HEK293 (cell line): ENCODE data around the gene MACF1.

ENCODE experiments used
- CTCF ChIA-PET: fragments of 350-600 bp; formaldehyde crosslinking; extraction: SDS; loops from one replicate; lab custom pipeline; 2021; ENCODE audit warnings: antibody characterized with exemption; lab: Yijun Ruan, JAX
- POLR2A ChIA-PET: fragments of 300-600 bp; formaldehyde crosslinking; extraction: SDS; loops from one replicate; lab custom pipeline; 2020; ENCODE audit warnings: antibody characterized with exemption, inconsistent platforms; lab: Yijun Ruan, JAX
- H3K27ac ChIP-seq: fragments of 200-500 bp; sonication (Bioruptor generic); 2 replicates; pipeline ENCODE4 v1.5.1; 2014; ENCODE audit warnings: low read depth, low read length, control low read depth, inconsistent platforms; ENCODE audit errors: extremely low read depth
- H3K36me3 ChIP-seq, 2 experiments: fragments of 200-500 bp in 1 of 2; sonication (Bioruptor generic) in 1 of 2; 1 replicate in 1 of 2; 2 replicates in 1 of 2; pipeline ENCODE4 v1.5.1; 2014 to 2017; ENCODE audit warnings: inconsistent platforms in 2 of 2, low read length in 2 of 2; ENCODE audit not compliant: control insufficient read depth in 2 of 2, insufficient read depth in 1 of 2
- H3K4me1 ChIP-seq: fragments of 200-500 bp; sonication (Bioruptor generic); 2 replicates; pipeline ENCODE4 v1.5.1; 2014; ENCODE audit warnings: mild to moderate bottlenecking, low read length, inconsistent platforms; ENCODE audit not compliant: control insufficient read depth, insufficient read depth
- H3K4me3 ChIP-seq: 2 replicates; pipeline ENCODE4 v1.5.1; 2011; ENCODE audit warnings: low read depth, mild to moderate bottlenecking, control low read depth, low read length, moderate library complexity
- H3K9me3 ChIP-seq: fragments of 200-500 bp; sonication (Bioruptor generic); 2 replicates; pipeline ENCODE4 v1.5.1; 2014; ENCODE audit warnings: low read depth, low read length, inconsistent platforms; ENCODE audit not compliant: control insufficient read depth, insufficient read depth
- MEIS1 ChIP-seq: sonication (generic); formaldehyde crosslinking; IDR thresholded peaks from 2 replicates; pipeline ENCODE4 v1.8.1; 2022; ENCODE audit warnings: missing genetic modification reagents, mild to moderate bottlenecking, borderline replicate concordance
- SP3 ChIP-seq: fragments of 450-650 bp; formaldehyde crosslinking; IDR thresholded peaks from 2 replicates; pipeline ENCODE4 v1.5.1; 2016; ENCODE audit warnings: missing biosample characterization, missing genetic modification characterization
- ZBTB20 ChIP-seq: fragments of 450-650 bp; formaldehyde crosslinking; IDR thresholded peaks from 2 replicates; pipeline ENCODE4 v1.5.1; 2016; ENCODE audit warnings: missing biosample characterization, missing genetic modification characterization
- ZBTB26 ChIP-seq: fragments of 450-650 bp; formaldehyde crosslinking; optimal IDR thresholded peaks from 2 replicates; pipeline ENCODE3; 2016; ENCODE audit warnings: missing biosample characterization, mild to moderate bottlenecking, missing genetic modification characterization
- ZBTB49 ChIP-seq: fragments of 450-650 bp; formaldehyde crosslinking; IDR thresholded peaks from 2 replicates; pipeline ENCODE4 v1.5.1; 2016; ENCODE audit warnings: missing biosample characterization, missing genetic modification characterization, low read depth
- ZBTB7A ChIP-seq: fragments of 450-650 bp; formaldehyde crosslinking; IDR thresholded peaks from 2 replicates; pipeline ENCODE4 v1.5.1; 2016; ENCODE audit warnings: low read depth, missing biosample characterization, missing genetic modification characterization
- ZEB2 ChIP-seq: fragments of 450-650 bp; formaldehyde crosslinking; IDR thresholded peaks from 2 replicates; pipeline ENCODE4 v1.5.1; 2016; ENCODE audit warnings: missing biosample characterization, missing genetic modification characterization
- ZFP3 ChIP-seq: fragments of 450-650 bp; formaldehyde crosslinking; IDR thresholded peaks from 2 replicates; pipeline ENCODE4 v1.5.1; 2016; ENCODE audit warnings: low read depth, missing biosample characterization, missing genetic modification characterization
- ZNF132 ChIP-seq: fragments of 450-650 bp; formaldehyde crosslinking; IDR thresholded peaks from 2 replicates; pipeline ENCODE4 v1.5.1; 2017; ENCODE audit warnings: missing biosample characterization, missing genetic modification characterization, borderline replicate concordance
- ZNF16 ChIP-seq: fragments of 450-650 bp; formaldehyde crosslinking; IDR thresholded peaks from 2 replicates; pipeline ENCODE4 v1.5.1; 2016; ENCODE audit warnings: low read depth, missing biosample characterization, missing genetic modification characterization
- ZNF2 ChIP-seq: fragments of 450-650 bp; formaldehyde crosslinking; IDR thresholded peaks from 2 replicates; pipeline ENCODE4 v1.5.1; 2016; ENCODE audit warnings: missing biosample characterization, missing genetic modification characterization
- ZNF350 ChIP-seq: fragments of 450-650 bp; formaldehyde crosslinking; IDR thresholded peaks from 2 replicates; pipeline ENCODE4 v1.5.0; 2017; ENCODE audit warnings: missing biosample characterization, mild to moderate bottlenecking, missing genetic modification characterization
- ZNF544 ChIP-seq: fragments of 450-650 bp; formaldehyde crosslinking; IDR thresholded peaks from 2 replicates; pipeline ENCODE4 v1.5.0; 2017; ENCODE audit warnings: missing biosample characterization, missing genetic modification characterization
- ZNF561 ChIP-seq: fragments of 450-650 bp; IDR thresholded peaks from 2 replicates; pipeline ENCODE4 v1.5.1; 2018; ENCODE audit warnings: missing biosample characterization, missing genetic modification characterization, borderline replicate concordance
- ZNF621 ChIP-seq: fragments of 450-650 bp; formaldehyde crosslinking; IDR thresholded peaks from 2 replicates; pipeline ENCODE4 v1.5.1; 2017; ENCODE audit warnings: missing biosample characterization, missing genetic modification characterization
- ZNF626 ChIP-seq: fragments of 450-650 bp; sonication (Bioruptor Pico); formaldehyde crosslinking; IDR thresholded peaks from 2 replicates; pipeline ENCODE4 v1.5.1; 2018; ENCODE audit warnings: missing biosample characterization, missing genetic modification characterization, inconsistent platforms
- ZNF701 ChIP-seq: fragments of 450-650 bp; formaldehyde crosslinking; IDR thresholded peaks from 2 replicates; pipeline ENCODE4 v1.5.1; 2016; ENCODE audit warnings: missing biosample characterization, missing genetic modification characterization
- ZNF830 ChIP-seq: fragments of 450-650 bp; IDR thresholded peaks from 2 replicates; pipeline ENCODE4 v1.5.0; 2018; ENCODE audit warnings: missing biosample characterization, missing genetic modification characterization, low read depth, mild to moderate bottlenecking, moderate library complexity
- ZNF843 ChIP-seq: fragments of 450-650 bp; formaldehyde crosslinking; IDR thresholded peaks from 2 replicates; pipeline ENCODE4 v1.5.1; 2016; ENCODE audit warnings: missing biosample characterization, missing genetic modification characterization
- ZSCAN16 ChIP-seq: fragments of 450-650 bp; formaldehyde crosslinking; IDR thresholded peaks from 2 replicates; pipeline ENCODE4 v1.5.1; 2016; ENCODE audit warnings: missing biosample characterization, missing genetic modification characterization
- TF ChIP-seq, protein P1 (sequence below): fragments of 450-650 bp; formaldehyde crosslinking; IDR thresholded peaks from 2 replicates; pipeline ENCODE4 v1.5.1; 2017; ENCODE audit warnings: missing biosample characterization, mild to moderate bottlenecking, missing genetic modification characterization, moderate library complexity
- TF ChIP-seq, protein P2 (sequence below): fragments of 450-650 bp; formaldehyde crosslinking; IDR thresholded peaks from 2 replicates; pipeline ENCODE4 v1.5.1; 2016; ENCODE audit warnings: missing biosample characterization, missing genetic modification characterization
- TF ChIP-seq, protein P3 (sequence below): fragments of 450-650 bp; formaldehyde crosslinking; IDR thresholded peaks from 2 replicates; pipeline ENCODE4 v1.5.1; 2016; ENCODE audit warnings: missing biosample characterization, missing genetic modification characterization

Gene MACF1

GRCh38 chr1:39440856-39441255, 236.4 kb downstream of the MACF1 start:
- H3K27ac ChIP-seq: no peak overlapping the region
- TF ChIP-seq ZBTB26 (no peak), ZNF626 (tag by site-specific recombination) (no peak), ZNF16 (no peak)
- no peaks in the 10 kb centered on the region for H3K9me3 ChIP-seq
- H3K36me3 ChIP-seq: peaks cover 65 to 94% of the 10 kb centered on the region in 2 experiments
- CTCF ChIA-PET: interaction anchor here (0.7 to 1.6 kb wide), 4 partner anchors 15 to 163 kb away, joined by 3 to 4 read pairs (median 3); no protein-coding TSS in a partner anchor
- H3K4me1 ChIP-seq: no peaks in the 10 kb centered on the region
- POLR2A ChIA-PET: no interaction called here
- H3K4me3 ChIP-seq: no peak overlapping the region

DNA sequence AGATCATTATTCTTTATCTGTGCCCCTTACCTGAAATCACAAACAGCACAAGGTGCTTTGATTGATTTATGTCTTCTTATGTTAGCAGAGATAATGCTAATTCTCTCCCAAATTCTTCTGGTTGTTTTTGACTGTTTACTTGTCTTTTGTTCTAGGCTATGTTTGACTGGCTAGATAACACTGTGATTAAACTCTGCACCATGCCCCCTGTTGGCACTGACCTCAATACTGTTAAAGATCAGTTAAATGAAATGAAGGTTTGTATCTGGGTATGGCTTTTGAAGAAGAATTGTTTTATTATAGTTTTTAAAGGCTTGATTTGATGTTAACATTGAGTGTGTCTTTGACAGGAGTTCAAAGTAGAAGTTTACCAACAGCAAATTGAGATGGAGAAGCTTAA, 237.3 kb downstream of the MACF1 start:
- Histone ChIP-seq H3K4me3 (no peak overlapping the region), H3K27ac (no peak overlapping the region), H3K9me3 (no peaks in the 10 kb centered on the region), H3K4me1 (no peaks in the 10 kb centered on the region), H3K36me3 (peaks cover 60 to 92% of the 10 kb centered on the region in 2 experiments)
- no peak for TF ChIP-seq ZNF544 (tag by site-specific recombination)
- TF ChIP-seq ZBTB20 (tag by site-specific recombination): no peak
- no peak for TF ChIP-seq ZNF2 (tag by site-specific recombination)
- TF ChIP-seq MEIS1 (CRISPR knock-in tag): no peak
- TF ChIP-seq ZNF350: no peak
- TF ChIP-seq ZNF132 (tag by site-specific recombination): no peak
- no peak for TF ChIP-seq ZBTB7A (tag by site-specific recombination)
- TF ChIP-seq SP3: no peak
- TF ChIP-seq, protein P1, sequence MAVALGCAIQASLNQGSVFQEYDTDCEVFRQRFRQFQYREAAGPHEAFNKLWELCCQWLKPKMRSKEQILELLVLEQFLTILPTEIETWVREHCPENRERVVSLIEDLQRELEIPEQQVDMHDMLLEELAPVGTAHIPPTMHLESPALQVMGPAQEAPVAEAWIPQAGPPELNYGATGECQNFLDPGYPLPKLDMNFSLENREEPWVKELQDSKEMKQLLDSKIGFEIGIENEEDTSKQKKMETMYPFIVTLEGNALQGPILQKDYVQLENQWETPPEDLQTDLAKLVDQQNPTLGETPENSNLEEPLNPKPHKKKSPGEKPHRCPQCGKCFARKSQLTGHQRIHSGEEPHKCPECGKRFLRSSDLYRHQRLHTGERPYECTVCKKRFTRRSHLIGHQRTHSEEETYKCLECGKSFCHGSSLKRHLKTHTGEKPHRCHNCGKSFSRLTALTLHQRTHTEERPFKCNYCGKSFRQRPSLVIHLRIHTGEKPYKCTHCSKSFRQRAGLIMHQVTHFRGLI (tag by site-specific recombination): no peak
- TF ChIP-seq ZNF561 (tag by site-specific recombination): no peak
- TF ChIP-seq, protein P2, sequence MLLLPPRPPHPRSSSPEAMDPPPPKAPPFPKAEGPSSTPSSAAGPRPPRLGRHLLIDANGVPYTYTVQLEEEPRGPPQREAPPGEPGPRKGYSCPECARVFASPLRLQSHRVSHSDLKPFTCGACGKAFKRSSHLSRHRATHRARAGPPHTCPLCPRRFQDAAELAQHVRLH (tag by site-specific recombination): no peak
- TF ChIP-seq ZNF621 (tag by site-specific recombination): no peak
- no peak for TF ChIP-seq ZEB2 (tag by site-specific recombination)
- no peak for TF ChIP-seq ZSCAN16 (tag by site-specific recombination)
- no peak for TF ChIP-seq ZNF830 (tag by site-specific recombination)
- TF ChIP-seq ZBTB49 (tag by site-specific recombination): no peak
- TF ChIP-seq ZFP3: no peak
- no peak for TF ChIP-seq ZNF701 (tag by site-specific recombination)
- TF ChIP-seq, protein P3, sequence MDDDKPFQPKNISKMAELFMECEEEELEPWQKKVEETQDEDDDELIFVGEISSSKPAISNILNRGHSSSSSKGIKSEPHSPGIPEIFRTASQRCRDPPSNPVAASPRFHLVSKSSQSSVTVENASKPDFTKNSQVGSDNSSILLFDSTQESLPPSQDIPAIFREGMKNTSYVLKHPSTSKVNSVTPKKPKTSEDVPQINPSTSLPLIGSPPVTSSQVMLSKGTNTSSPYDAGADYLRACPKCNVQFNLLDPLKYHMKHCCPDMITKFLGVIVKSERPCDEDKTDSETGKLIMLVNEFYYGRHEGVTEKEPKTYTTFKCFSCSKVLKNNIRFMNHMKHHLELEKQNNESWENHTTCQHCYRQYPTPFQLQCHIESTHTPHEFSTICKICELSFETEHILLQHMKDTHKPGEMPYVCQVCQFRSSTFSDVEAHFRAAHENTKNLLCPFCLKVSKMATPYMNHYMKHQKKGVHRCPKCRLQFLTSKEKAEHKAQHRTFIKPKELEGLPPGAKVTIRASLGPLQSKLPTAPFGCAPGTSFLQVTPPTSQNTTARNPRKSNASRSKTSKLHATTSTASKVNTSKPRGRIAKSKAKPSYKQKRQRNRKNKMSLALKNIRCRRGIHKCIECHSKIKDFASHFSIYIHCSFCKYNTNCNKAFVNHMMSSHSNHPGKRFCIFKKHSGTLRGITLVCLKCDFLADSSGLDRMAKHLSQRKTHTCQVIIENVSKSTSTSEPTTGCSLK (tag by site-specific recombination): no peak
- TF ChIP-seq ZNF843 (tag by site-specific recombination): no peak
- CTCF ChIA-PET: interaction anchor here (1.1 kb wide), 1 partner anchor 30 kb away, joined by 3 read pairs; no protein-coding TSS in a partner anchor
- POLR2A ChIA-PET: interaction anchor here (0.5 kb wide), 1 partner anchor 61 kb away, joined by 3 read pairs; no protein-coding TSS in a partner anchor
